GM21515 (cell line): ENCODE measurements around the gene TBC1D8B.
A peak's percentile ranks its signal among the peaks of the same experiment; 100 is the strongest.
"Not testable (repeated sequence)": the region's sequence is repeated elsewhere in the genome, so short reads cannot be mapped to it uniquely, and the experiment has no call there.

Experiments
- ATAC-seq: cut with Tn5 transposase; IDR thresholded peaks from one replicate; pipeline ENCODE4 v1.9.1; 2021; ENCODE audit not compliant: unreplicated experiment

The TBC1D8B gene

GRCh38 chrX:106802388-106803275, at the start of gene TBC1D8B:
TBC1D8B (plus strand) TSS chrX:106802673; CDS start chrX:106802854, 181 bp downstream.
- ATAC-seq = peak; percentile 99

GRCh38 chrX:106769288-106769687, 33.2 kb upstream of the TBC1D8B start:
- ATAC-seq = not testable (repeated sequence)

GRCh38 chrX:106774981-106775380, 27.5 kb upstream of the TBC1D8B start:
- no peak for ATAC-seq

DNA sequence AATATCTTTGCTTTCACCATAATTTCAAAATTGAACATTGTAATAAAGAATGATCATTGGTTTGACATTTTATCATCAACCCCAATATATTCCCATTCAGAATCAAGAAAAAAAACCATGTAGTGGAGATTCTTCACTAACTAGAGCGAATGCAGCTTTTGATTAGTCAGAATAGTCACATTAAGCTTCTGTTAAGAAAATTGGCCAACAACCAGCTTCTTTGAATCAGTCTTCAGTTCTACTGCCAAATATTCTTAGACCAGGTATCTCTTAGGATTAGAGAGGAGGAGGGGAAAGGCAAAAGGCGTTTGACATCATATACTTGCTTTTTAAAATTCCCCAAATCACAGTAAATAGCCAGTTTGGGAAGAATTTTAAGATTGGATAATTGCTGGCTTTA, 22.2 kb upstream of the TBC1D8B start:
- ATAC-seq = no peak

DNA sequence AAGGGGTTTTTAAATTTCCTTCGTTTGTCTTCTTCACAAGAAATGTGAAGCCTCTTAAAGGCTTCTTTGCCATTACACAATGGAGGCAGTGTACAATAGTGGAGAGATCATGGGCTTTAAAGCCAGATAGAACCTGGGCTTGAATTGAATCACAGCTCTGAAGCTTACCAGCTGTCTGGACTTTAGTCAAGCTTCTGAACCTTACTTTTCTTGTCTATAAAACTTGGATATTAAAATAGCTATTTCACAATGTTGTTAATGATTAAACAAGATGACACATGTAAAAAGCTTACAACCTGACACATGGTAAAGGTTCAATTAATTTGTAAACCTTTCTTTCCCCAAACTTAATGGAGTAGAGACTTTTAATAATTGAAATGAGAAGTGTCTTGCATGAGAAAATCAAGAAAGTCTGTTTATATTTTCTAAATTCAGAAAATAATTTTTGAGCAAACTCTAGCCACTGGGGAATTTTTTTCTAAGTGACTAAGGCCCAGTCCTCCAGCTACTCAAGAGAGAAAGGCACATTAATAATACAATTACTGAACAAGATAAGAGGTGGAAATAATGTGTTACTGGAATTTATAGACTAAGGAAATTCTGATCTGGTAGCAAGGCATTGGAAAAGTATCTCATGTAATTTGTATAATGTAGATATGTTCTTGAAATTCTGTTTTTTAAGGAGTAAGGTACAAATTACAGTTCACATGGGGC, 21.7 kb upstream of the TBC1D8B start:
- ATAC-seq = no peak

DNA sequence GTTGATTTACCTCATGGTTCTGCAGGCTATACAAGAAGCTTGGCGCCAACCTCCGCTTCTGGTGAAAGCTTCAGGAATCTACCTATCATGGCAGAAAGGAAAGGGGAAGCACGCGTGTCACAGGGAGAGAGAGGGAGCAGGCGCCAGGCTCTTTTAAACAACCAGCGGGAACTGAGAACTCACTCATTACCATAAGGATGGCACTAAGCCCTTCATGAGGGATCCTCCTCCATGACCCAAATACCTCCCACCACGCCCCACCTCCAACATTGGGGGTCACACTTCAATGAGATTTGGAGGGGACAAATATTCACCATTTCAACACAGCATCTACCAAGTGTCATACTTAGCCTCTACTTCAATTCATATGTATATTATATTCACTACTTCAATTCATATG, 18.8 kb upstream of the TBC1D8B start:
- no peak for ATAC-seq

DNA sequence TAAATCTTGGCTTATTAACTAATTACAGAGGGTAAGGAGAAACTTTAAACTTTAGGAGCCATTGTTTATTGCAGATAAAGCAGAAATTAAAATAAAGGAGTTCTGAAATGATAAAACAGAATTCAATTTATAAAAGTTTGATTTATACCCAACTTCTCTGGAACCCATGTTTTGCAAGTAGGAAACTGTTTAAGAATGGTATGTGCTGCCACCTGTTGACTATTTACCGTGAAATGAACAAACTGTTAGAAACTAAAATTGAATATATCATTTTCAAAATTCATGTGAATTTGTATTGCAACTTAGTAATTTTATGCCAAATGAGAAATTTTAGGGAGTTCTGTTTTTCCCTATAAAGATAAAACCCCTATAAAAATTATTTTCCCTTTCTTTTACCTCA, 11.0 kb upstream of the TBC1D8B start:
- ATAC-seq = no peak

GRCh38 chrX:106802063-106802387, 448 bp upstream of the TBC1D8B start:
- ATAC-seq = peak; percentile 10

GRCh38 chrX:106811131-106811910, 8.8 kb downstream of the TBC1D8B start:
- no peak for ATAC-seq

- not testable (repeated sequence) for ATAC-seq
These were observed 10.5 kb downstream of the TBC1D8B start for GRCh38 chrX:106812930-106813329.

DNA sequence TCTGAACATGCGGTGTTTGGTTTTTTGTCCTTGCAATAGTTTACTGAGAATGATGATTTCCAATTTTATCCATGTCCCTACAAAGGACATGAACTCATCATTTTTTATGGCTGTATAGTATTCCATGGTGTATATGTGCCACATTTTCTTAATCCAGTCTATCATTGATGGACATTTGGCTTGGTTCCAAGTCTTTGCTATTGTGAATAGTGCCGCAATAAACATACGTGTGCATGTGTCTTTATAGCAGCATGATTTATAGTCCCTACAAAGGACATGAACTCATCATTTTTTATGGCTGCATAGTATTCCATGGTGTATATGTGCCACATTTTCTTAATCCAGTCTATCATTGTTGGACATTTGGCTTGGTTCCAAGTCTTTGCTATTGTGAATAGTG, 11.6 kb downstream of the TBC1D8B start:
- ATAC-seq = not testable (repeated sequence)

DNA sequence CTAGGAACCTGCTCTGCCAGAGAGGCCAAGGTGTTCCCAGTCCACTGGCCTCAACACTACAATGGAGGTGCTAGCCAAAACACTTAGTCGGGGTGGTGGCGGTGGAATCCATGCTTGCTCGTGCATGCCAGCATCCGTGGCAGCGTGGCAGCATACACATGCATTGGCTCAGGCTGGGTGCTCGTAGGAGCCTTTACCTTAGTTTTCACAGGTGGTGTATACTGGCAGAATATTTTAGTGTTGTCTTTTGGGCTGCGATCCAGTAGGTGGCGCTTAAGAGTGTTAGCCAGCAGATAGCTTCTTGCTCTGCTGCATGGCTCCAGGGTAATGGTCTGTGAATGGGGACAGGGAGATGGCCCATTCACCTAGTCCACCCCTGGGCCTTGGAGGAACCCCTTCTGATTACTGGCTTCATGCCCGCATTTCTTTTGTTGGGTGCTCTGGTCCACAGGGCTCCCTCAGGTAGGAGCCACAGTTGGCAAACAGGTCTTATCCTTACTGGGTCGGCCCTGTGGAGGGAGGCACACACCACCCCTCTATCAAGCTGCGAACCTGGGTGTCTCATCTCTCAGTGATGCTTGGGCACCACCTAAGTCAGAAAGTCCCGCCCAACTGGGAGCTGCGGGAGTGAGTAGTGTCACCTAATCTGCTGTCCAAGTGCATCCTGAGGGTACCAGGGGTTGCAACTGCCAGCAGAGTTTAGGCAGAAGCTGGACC, 60.7 kb downstream of the TBC1D8B start:
- no peak for ATAC-seq

- ATAC-seq = no peak
These were observed 61.2 kb downstream of the TBC1D8B start for GRCh38 chrX:106863697-106864096.

- not testable (repeated sequence) for ATAC-seq
These were observed 70.3 kb downstream of the TBC1D8B start for GRCh38 chrX:106872796-106873195.

GRCh38 chrX:106874075-106874474, 71.6 kb downstream of the TBC1D8B start:
- ATAC-seq = no peak

GRCh38 chrX:106875151-106875550, 72.7 kb downstream of the TBC1D8B start:
- no peak for ATAC-seq

DNA sequence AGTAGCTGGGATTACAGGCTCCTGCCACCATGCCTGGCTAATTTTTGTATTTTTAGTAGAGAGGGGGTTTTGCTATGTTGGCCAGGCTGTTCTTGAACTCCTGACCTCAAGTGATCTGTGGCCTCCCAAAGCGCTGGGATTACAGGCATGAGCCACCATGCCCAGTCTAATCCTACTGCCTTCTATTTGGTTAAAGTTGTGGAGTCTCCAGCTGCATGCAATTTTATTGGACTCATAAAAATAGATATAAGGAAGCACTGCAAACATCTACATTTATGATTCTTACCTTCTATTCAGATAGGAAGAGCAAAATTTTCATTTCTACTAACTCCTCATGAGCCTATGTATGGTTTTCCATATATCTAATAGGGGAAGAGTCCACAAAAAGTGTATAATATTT, 87.0 kb downstream of the TBC1D8B start:
- no peak for ATAC-seq

DNA sequence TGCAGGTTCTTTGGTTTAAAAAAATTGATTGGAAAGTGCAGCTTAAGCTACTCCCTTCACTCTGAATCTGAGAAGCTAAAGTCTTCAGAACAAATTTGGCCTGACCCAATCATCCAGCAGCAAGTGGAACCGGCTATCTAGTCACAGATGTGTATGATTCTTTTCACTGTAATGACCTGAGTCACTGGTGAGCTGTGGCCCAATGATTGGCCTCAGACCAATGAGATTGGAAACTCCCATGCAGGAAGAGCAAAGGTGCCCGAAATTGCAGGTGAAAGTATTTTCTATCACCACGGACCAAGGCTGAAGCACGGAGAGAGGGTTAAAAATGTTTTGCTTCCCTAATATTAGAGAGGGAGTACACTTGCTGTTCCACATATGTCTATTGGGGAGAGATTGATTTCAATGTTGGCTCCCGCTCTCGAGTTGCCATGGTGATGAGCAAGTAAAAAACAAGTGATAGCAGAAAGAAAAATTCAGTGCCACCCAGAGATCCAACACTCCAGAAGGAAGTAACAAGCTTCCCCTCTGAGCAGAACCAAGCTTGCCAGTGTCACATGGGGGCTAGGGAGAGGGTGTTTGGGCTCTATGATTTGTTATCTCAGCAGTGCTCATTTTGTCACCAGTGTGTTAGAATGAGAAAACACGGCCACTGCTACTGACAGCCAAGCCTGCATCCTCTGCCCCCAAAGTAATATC, 89.4 kb downstream of the TBC1D8B start:
- no peak for ATAC-seq

- ATAC-seq = no peak
These were observed 92.0 kb downstream of the TBC1D8B start for GRCh38 chrX:106894392-106894909.

GRCh38 chrX:106894978-106895452, 92.5 kb downstream of the TBC1D8B start:
- ATAC-seq = no peak
